ENCODE data around the gene DNAJB9. TPM values are rescaled to one million over a fixed set of nuclear protein-coding genes. Genes with fewer than 3 reads are reported as not detected.

The DNAJB9 gene
- total RNA-seq, 1 donor from 2014 or later: 49.5 TPM

DNA sequence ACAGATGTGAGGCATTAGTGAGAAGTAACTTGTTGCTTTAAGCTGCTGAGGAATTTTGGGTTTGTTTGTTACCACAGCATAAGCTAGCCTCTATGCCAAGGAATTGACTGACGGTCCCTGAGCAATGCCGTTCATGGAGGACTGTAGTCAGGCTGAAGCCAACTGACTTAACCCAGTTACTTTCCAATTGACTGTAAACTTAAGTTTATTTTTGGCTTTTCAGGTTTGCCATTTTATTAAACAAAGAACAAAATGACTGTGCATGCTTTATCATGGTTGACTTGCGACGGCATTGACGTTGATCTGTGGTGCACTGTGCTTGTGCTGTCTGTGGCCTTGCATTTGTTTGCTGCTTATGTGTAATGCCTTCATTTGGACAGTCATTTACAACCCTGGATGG is 53.5 kb downstream of the DNAJB9 start:
- no peak overlapping the region for H3K4me3 ChIP-seq (ENCODE audit: low read depth, low read length)
- H3K27me3 ChIP-seq (ENCODE audit: control insufficient read depth, insufficient read depth, low read length): no peaks in the 10 kb centered on the region
- DNase-seq (ENCODE audit: low read depth): no peak
- H3K36me3 ChIP-seq (ENCODE audit: control insufficient read depth, insufficient read depth, low read length): no peaks in the 10 kb centered on the region
- TF ChIP-seq, protein P1, sequence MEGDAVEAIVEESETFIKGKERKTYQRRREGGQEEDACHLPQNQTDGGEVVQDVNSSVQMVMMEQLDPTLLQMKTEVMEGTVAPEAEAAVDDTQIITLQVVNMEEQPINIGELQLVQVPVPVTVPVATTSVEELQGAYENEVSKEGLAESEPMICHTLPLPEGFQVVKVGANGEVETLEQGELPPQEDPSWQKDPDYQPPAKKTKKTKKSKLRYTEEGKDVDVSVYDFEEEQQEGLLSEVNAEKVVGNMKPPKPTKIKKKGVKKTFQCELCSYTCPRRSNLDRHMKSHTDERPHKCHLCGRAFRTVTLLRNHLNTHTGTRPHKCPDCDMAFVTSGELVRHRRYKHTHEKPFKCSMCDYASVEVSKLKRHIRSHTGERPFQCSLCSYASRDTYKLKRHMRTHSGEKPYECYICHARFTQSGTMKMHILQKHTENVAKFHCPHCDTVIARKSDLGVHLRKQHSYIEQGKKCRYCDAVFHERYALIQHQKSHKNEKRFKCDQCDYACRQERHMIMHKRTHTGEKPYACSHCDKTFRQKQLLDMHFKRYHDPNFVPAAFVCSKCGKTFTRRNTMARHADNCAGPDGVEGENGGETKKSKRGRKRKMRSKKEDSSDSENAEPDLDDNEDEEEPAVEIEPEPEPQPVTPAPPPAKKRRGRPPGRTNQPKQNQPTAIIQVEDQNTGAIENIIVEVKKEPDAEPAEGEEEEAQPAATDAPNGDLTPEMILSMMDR (IDR thresholded peaks at IDR 0.05; ENCODE audit: insufficient read depth, low read length, poor library complexity, severe bottlenecking): no peak

Other genes with a start within 250 kb of the DNAJB9 start
- gene NRCAM, start 113.4 kb upstream of the DNAJB9 start, total RNA-seq: 32.3 and 39.0 TPM in 2 replicates
- gene PNPLA8, start 43.7 kb upstream of the DNAJB9 start, total RNA-seq: 22.3 and 26.3 TPM in 2 replicates
- gene THAP5, start 168 bp upstream of the DNAJB9 start, total RNA-seq: 26.3 and 30.9 TPM in 2 replicates

Data from kidney epithelial cell (primary cell).